ENCODE measurements around the gene ADISSP. TPM values are rescaled to one million over a fixed set of nuclear protein-coding genes. Genes with fewer than 3 reads are reported as not detected.

Gene ADISSP
- total and polyA plus RNA-seq, 2 of the 13 experiments (the other 11 are each of a cell fraction or from before 2014, with no cell fraction given) = 38.3 to 90.6 TPM

GRCh38 chr20:3785240-3786125 lies 17.9 kb upstream of the ADISSP start (continued):
- TF ChIP-seq HNRNPH1 (optimal IDR thresholded peaks at IDR 0.05; ENCODE audit: low read depth, low read length) = no peak
- peak; percentile 55 for TF ChIP-seq PTBP1 (IDR thresholded peaks at IDR 0.05; ENCODE audit: low read depth, low read length, poor library complexity, severe bottlenecking)
- no peak for TF ChIP-seq NFE2 (CRISPR knock-in tag; IDR thresholded peaks at IDR 0.05)
- peak; percentile 63; the same call in 1 of the 2 replicates for TF ChIP-seq HDAC1 (CRISPR knock-in tag; IDR thresholded peaks at IDR 0.05)
- peak; percentile 74 for TF ChIP-seq ZBTB37 (CRISPR knock-in tag; IDR thresholded peaks at IDR 0.05)
- TF ChIP-seq ZNF614 (CRISPR knock-in tag; IDR thresholded peaks at IDR 0.05; ENCODE audit: borderline replicate concordance) = no peak
- no peak for TF ChIP-seq ZNF224 (CRISPR knock-in tag; IDR thresholded peaks at IDR 0.05)
- no peak for TF ChIP-seq ATF4 (CRISPR knock-in tag; IDR thresholded peaks at IDR 0.05)
- no peak for TF ChIP-seq SIN3A (IDR thresholded peaks at IDR 0.05; ENCODE audit: borderline replicate concordance, low read depth, low read length)
- TF ChIP-seq ZFP62 (CRISPR knock-in tag; IDR thresholded peaks at IDR 0.05) = no peak
- TF ChIP-seq XBP1 (CRISPR knock-in tag; IDR thresholded peaks at IDR 0.05) = no peak
- TF ChIP-seq ZNF597 (CRISPR knock-in tag; IDR thresholded peaks at IDR 0.05) = no peak
- TF ChIP-seq ZMYM2 (CRISPR knock-in tag; IDR thresholded peaks at IDR 0.05) = no peak
- TF ChIP-seq NBN (conservative IDR thresholded peaks at IDR 0.05) = no peak
- TF ChIP-seq MBNL3 (CRISPR knock-in tag; conservative IDR thresholded peaks at IDR 0.05) = no peak
- TF ChIP-seq TFDP1 (CRISPR knock-in tag; IDR thresholded peaks at IDR 0.05; ENCODE audit: borderline replicate concordance) = peak; percentile 71; the same call in 1 of the 2 replicates
- TF ChIP-seq ARHGAP35 (CRISPR knock-in tag; IDR thresholded peaks at IDR 0.05; ENCODE audit: borderline replicate concordance) = 0 out of 2 replicates have a peak, but pooled peaks have one; percentile 59
- TF ChIP-seq ZNF7 (CRISPR knock-in tag; IDR thresholded peaks at IDR 0.05) = no peak
- no peak for TF ChIP-seq TFE3 (CRISPR knock-in tag; IDR thresholded peaks at IDR 0.05)
- TF ChIP-seq ZNF879 (CRISPR knock-in tag; IDR thresholded peaks at IDR 0.05) = no peak
- TF ChIP-seq MLLT10 (CRISPR knock-in tag; IDR thresholded peaks at IDR 0.05) = no peak
- TF ChIP-seq ZFP36L1 (CRISPR knock-in tag; IDR thresholded peaks at IDR 0.05) = no peak
- TF ChIP-seq PHF5A (CRISPR knock-in tag; IDR thresholded peaks at IDR 0.05; ENCODE audit: low read depth, unreplicated experiment) = no peak
- TF ChIP-seq SNAI1 (CRISPR knock-in tag; IDR thresholded peaks at IDR 0.05; ENCODE audit: borderline replicate concordance) = no peak
- no peak for TF ChIP-seq AKAP8 (CRISPR knock-in tag; IDR thresholded peaks at IDR 0.05)

Measured in HepG2 (cell line).